Melanocyte of skin (primary cell): ENCODE measurements around the gene ZNF467. TPM values are rescaled to one million over a fixed set of nuclear protein-coding genes. Genes with fewer than 3 reads are reported as not detected.

Experiments used
- total RNA-seq, 2 donors: library from RNA; depleted of rRNA; stranded (reverse); fragments of >200 nt; gene quantifications; 2 replicates each; pipeline ENCODE4 v1.2.3, GENCODE V29; 2012

Gene ZNF467, protein sequence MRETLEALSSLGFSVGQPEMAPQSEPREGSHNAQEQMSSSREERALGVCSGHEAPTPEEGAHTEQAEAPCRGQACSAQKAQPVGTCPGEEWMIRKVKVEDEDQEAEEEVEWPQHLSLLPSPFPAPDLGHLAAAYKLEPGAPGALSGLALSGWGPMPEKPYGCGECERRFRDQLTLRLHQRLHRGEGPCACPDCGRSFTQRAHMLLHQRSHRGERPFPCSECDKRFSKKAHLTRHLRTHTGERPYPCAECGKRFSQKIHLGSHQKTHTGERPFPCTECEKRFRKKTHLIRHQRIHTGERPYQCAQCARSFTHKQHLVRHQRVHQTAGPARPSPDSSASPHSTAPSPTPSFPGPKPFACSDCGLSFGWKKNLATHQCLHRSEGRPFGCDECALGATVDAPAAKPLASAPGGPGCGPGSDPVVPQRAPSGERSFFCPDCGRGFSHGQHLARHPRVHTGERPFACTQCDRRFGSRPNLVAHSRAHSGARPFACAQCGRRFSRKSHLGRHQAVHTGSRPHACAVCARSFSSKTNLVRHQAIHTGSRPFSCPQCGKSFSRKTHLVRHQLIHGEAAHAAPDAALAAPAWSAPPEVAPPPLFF
- under 1 TPM; under 0.01 TPM for total RNA-seq

DNA sequence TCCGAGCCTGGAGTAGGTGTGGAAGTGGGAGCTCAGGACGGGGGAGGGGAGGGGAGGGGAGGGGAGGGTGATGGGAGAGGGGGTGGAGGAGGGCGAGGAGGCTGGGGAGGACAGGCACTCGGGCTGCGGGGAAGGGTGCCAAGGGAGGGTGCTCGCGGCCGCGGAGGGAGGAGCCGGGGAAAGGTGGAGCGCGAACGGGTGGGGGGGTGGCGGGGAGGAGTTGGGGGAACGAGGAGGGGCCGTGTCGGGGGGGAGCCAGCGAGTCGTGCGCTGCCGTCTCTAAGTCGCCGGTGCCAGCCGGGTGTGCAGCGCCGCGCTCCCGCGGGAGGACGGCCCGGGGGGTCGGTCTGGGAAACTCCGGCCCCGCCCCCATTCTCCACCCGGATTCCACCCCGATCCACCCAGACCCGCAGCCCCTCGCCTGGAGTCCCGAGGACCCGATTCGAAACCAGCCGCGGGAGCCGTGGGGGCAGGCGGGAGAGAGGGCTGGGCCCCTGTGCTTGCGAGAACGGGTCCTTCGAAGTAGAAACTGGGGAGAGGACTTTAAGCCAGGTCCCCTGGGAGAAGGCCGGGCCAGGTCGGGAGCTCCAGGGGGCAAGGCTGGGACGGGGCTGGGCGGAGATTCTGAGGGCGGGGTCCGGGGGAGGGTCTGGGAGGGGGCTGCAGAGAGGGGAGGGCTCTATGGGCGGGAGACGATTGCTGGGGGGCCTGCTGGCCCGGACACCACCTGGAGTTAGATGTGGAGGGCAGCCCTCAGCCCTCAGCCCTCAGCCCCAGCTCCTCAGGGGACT, at the start of gene ZNF467:
Gene ZNF467 (minus strand): TSS at position 143 of the 791 bp plus-strand sequence. CDS start 2,556 bp downstream, outside the sequence.

Other genes with a start within 250 kb of the ZNF467 start
- gene ZNF862, start 64.8 kb upstream of the ZNF467 start, total RNA-seq, result 1 to 10 TPM; 3.3 to 10.0 TPM
- 10 to 100 TPM; 33.0 to 57.1 TPM for gene ATP6V0E2, start 100.4 kb upstream of the ZNF467 start, total RNA-seq